ENCODE data around the gene NUDT3.
"Not testable (repeated sequence)": the region's sequence is repeated elsewhere in the genome, so short reads cannot be mapped to it uniquely, and the experiment has no call there.

Gene NUDT3

DNA sequence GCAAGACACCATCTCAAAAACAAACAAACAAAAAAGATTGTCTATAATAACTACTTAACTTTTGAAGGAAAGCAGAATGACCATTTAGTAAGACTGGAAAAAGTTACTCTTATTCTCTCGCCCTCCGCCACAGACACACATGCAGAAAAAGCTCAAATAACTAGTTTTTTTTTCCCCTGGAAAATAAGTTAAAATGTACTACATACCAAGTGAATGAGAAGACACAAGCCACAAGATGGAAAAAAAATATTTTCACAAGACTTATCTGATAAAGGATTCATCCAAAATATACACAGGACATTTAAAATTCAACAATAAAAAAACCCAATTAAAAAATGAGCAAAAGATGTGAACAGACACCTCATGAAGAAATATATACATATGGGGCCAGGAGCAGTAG lies 31.9 kb downstream of the NUDT3 start:
- TF ChIP-seq, protein P1, sequence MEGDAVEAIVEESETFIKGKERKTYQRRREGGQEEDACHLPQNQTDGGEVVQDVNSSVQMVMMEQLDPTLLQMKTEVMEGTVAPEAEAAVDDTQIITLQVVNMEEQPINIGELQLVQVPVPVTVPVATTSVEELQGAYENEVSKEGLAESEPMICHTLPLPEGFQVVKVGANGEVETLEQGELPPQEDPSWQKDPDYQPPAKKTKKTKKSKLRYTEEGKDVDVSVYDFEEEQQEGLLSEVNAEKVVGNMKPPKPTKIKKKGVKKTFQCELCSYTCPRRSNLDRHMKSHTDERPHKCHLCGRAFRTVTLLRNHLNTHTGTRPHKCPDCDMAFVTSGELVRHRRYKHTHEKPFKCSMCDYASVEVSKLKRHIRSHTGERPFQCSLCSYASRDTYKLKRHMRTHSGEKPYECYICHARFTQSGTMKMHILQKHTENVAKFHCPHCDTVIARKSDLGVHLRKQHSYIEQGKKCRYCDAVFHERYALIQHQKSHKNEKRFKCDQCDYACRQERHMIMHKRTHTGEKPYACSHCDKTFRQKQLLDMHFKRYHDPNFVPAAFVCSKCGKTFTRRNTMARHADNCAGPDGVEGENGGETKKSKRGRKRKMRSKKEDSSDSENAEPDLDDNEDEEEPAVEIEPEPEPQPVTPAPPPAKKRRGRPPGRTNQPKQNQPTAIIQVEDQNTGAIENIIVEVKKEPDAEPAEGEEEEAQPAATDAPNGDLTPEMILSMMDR (IDR thresholded peaks at IDR 0.05; ENCODE audit: low read depth, low read length) = no peak
- DNase-seq (ENCODE audit: low read depth in 2 of 2) = peak; percentile 52 to 71
- no peak overlapping the region for H3K4me3 ChIP-seq (replicated peaks in 1 of 2; ENCODE audit: low read depth in 2 of 2, low read length in 2 of 2)

DNA sequence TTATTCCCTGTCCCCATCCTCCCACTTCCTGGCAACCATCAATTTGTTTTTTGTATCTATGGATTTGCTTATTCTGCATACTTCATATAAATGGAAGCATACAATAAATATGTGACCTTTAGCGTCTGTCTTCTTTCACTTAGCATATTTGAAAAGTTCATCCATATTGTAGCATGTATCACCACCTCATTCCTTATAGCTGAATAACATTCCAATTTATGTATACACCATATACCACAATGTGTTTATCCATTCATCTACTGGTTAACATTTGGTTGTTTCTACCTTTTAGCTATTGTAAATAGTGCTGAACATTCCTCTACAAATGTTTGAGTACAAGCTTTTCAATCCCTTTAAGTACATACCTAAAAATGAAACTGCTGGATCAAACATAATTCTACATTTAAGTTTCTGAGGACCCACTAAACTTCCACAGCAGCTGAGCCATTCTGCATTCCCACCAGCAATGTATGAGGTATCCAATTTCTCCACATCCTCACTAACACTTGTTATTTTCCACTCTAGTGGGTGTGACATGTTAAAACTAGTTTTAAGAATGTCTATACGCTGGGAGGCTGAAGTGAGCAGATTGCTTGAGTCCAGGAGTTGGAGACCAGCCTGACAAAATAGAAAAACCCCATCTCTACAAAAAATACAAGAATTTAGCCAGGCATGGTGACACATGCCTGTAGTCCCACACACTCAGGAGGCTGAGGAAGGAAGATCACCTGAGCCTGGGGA lies 32.9 kb downstream of the NUDT3 start:
- H3K4me3 ChIP-seq (replicated peaks in 1 of 2; ENCODE audit: low read depth in 2 of 2, low read length in 2 of 2) = no peak overlapping the region
- peak in 1 of 2 donors; percentile 48 for DNase-seq (ENCODE audit: low read depth in 2 of 2)
- TF ChIP-seq, protein P1 (IDR thresholded peaks at IDR 0.05; ENCODE audit: low read depth, low read length) = no peak

- TF ChIP-seq, protein P1 (IDR thresholded peaks at IDR 0.05; ENCODE audit: low read depth, low read length) = no peak
- H3K4me3 ChIP-seq (replicated peaks in 1 of 2; ENCODE audit: low read depth in 2 of 2, low read length in 2 of 2) = no peak overlapping the region
- peak; percentile 34 to 63 for DNase-seq (ENCODE audit: low read depth in 2 of 2)
Measured at GRCh38 chr6:34358389-34358905, 34.0 kb downstream of the NUDT3 start.

GRCh38 chr6:34357937-34358336 lies 34.5 kb downstream of the NUDT3 start:
- TF ChIP-seq, protein P1 (IDR thresholded peaks at IDR 0.05; ENCODE audit: low read depth, low read length) = no peak
- no peak for DNase-seq (ENCODE audit: low read depth in 2 of 2)

DNA sequence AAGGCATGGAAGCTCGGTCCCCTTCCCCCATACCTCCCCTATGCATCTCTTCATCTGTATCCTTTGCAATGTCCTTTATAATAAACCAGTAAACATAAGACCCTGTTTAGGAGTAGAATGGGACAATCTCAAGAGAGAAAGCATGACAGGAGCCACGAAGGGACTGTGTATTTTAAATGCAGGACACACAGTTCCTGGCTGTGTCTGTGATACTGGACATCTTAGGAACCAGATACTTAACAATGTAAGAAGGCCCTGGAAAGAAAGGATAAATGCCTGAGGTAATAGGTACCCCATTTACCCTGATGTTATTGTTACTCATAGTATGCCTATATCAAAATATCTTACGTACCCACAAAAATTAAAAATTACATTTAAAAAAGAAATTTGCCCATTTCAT lies 36.6 kb downstream of the NUDT3 start:
- no peak overlapping the region for H3K4me3 ChIP-seq (replicated peaks in 1 of 2; ENCODE audit: low read depth in 2 of 2, low read length in 2 of 2)
- DNase-seq (ENCODE audit: low read depth in 2 of 2) = no peak
- TF ChIP-seq, protein P1 (IDR thresholded peaks at IDR 0.05; ENCODE audit: low read depth, low read length) = no peak

More at GRCh38 chr6:34357937-34358336, 34.5 kb downstream of the NUDT3 start:
- H3K4me3 ChIP-seq (replicated peaks in 1 of 2; ENCODE audit: low read depth in 2 of 2, low read length in 2 of 2) = no peak overlapping the region

DNA sequence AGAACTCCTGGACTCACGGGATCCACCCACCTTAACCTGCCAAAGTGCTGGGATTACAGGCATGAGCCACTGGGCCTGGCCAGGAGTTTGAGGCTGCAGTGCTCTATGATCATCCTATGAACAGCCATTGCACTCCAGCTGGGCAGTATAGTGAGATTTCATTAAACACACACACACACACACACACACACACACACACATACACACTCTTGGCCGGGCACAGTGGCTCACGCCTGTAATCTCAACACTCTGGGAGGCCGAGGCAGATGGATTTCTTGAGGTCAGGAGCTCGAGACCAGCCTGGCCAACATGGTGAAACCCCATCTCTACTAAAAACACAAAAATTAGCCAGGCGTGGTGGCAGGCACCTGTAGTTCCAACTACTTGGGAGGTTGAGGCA lies 38.2 kb downstream of the NUDT3 start:
- not testable (repeated sequence) for H3K4me3 ChIP-seq (replicated peaks in 1 of 2; ENCODE audit: low read depth in 2 of 2, low read length in 2 of 2); DNase-seq (ENCODE audit: low read depth in 2 of 2)

DNA sequence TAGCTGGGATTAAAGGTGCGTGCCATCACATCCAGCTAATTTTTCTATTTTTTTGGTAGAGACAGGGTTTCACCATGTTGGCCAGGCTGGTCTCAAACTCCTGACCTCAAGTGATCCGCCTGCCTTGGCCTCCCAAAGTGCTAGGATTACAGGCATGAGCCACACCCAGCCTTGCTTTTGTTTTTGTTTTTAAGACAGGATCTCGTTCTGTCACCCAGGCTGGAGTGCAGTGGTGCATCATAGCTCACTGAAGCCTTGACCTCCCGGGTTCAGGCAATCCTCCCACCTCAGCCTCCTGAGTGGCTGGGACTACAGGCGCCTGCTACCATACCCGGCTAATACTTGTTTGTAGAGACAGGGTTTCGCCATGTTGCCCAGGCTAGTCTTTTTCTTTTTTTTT lies 38.9 kb downstream of the NUDT3 start:
- DNase-seq (ENCODE audit: low read depth in 2 of 2); H3K4me3 ChIP-seq (replicated peaks in 1 of 2; ENCODE audit: low read depth in 2 of 2, low read length in 2 of 2): not testable (repeated sequence)
